GM12875 (cell line): ENCODE measurements around the gene RABGAP1L.

ENCODE experiments used
- H3K4me3 ChIP-seq: one replicate; pipeline ENCODE4 v1.5.1; 2011; ENCODE audit warnings: low read depth, low read length, control low read depth
- CTCF ChIP-seq: IDR thresholded peaks from 2 replicates; pipeline ENCODE4 v1.5.1; 2011; ENCODE audit warnings: low read depth, mild to moderate bottlenecking, control low read depth, inconsistent platforms, low read length, moderate library complexity, borderline replicate concordance; ENCODE audit not compliant: insufficient read depth

Gene RABGAP1L

GRCh38 chr1:174191349-174191862, 32.1 kb downstream of the RABGAP1L start:
- no peak overlapping the region for H3K4me3 ChIP-seq
- no peak for TF ChIP-seq CTCF

GRCh38 chr1:174194461-174194860, 35.1 kb downstream of the RABGAP1L start:
- no peak overlapping the region for H3K4me3 ChIP-seq
- no peak for TF ChIP-seq CTCF

DNA sequence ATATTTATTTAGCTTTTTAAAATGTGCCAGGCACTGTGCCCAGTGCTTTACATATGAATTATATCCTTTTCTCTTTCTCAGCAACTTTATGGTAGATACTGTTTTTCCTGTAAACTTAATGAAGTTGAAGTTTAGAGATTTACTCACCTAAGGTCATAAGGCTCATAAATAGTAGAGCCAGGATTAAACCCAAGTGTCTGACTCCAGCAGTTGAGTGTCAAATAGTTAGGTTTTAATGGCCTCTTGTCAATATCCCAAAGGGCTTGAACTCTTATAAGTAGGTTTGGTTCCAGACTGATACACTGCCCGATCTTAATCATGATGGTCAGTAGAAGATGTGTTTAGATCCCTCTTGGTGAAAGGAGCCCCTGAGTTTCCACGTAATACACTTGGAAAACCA, 37.8 kb downstream of the RABGAP1L start:
- H3K4me3 ChIP-seq = no peak overlapping the region
- TF ChIP-seq CTCF = no peak

- no peak for TF ChIP-seq CTCF
- H3K4me3 ChIP-seq = no peak overlapping the region
These were observed 38.2 kb downstream of the RABGAP1L start for GRCh38 chr1:174197547-174197946.

- no peak for TF ChIP-seq CTCF
- H3K4me3 ChIP-seq = no peak overlapping the region
These were observed 38.9 kb downstream of the RABGAP1L start for GRCh38 chr1:174198202-174198601.

GRCh38 chr1:174200746-174201145, 41.4 kb downstream of the RABGAP1L start:
- TF ChIP-seq CTCF = no peak
- no peak overlapping the region for H3K4me3 ChIP-seq

GRCh38 chr1:174204697-174205308, 45.5 kb downstream of the RABGAP1L start:
- H3K4me3 ChIP-seq = peak overlapping the region; percentile 19
- TF ChIP-seq CTCF = no peak
